Measurements from ENCODE around the gene DTX4. TPM values are rescaled to one million over a fixed set of nuclear protein-coding genes. Genes with fewer than 3 reads are reported as not detected.
"Not testable (repeated sequence)": the region's sequence is repeated elsewhere in the genome, so short reads cannot be mapped to it uniquely, and the experiment has no call there.

DTX4 gene
- total RNA-seq (2022) (85.6 and 96.7 TPM in 2 replicates), Bru-seq, nascent RNA (percentile 94 among the genes with signal in this experiment), BruChase-seq, experiment 1, labeled RNA remaining after a 2-hour chase (percentile 92 among the genes with signal in this experiment), BruChase-seq, experiment 2, labeled RNA remaining after a 6-hour chase (percentile 91 among the genes with signal in this experiment)
- long read RNA-seq, full-length matches to known transcripts = 44 of 121 reads
- long read RNA-seq, partial matches to known transcripts = 25 of 121 reads
- long read RNA-seq, other reads (novel, unspliced or antisense) = 52 of 121 reads

DNA sequence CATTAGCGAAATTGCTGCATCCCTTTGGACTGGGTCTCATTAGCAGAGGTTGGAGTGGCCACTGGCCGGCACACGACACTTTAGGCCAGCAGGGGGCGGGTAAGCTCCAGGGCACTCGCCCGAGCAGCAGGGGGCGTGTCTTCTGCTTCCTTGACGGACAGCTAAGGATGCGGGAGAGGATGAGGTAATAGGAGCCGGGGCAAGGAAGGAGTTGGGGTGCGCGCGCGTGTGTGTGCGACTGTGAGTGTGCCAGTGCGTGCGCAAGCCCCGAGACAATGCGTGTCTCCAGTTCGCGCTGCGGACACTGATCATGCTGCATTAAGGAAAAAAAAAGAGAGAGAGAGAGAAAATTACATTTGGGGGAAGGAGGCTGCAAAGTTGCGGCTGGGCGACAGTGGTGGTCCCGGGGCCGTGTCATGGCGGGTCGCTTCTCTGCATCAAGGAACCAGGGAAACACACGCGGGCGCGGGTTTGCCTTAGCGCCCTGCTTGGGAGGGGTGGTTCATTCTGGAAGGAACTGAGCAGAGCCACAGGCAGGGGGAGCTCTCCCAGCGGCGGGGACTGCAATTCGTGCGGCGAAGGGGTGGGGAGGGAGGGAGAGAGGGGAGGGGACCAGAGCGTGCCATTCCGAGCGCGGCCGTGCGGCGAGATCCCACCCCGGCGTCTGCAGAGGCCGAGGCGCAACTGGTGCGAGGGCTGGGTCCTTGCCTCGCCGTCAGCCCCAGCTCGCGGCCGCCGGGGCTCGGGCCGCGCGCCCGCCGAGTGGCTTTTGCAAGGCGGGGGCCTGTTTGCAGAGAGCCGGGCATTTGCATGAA, at the start of gene DTX4:
Gene DTX4, plus strand, starts transcription at position 625 of the 815 bp plus-strand sequence. CDS start 464 bp downstream, outside the sequence.
- ChIA-PET POLR2A (interaction anchor here (0.9 to 1.9 kb wide), 7 partner anchors 11 to 65 kb away, joined by 3 to 56 read pairs (median 7); no protein-coding TSS in a partner anchor), CTCF (interaction anchor here (0.5 to 6.1 kb wide), 21 partner anchors 10 to 775 kb away, joined by 3 to 304 read pairs (median 5); partner anchors contain the start of gene MPEG1)
- Histone ChIP-seq H3K9me3 (no peaks in the 10 kb centered on the region), H3K36me3 (ENCODE audit: control insufficient read depth, insufficient read depth, low read length) (no peaks in the 10 kb centered on the region; the same call in 1 of the 2 replicates), H3K4me3 (ENCODE audit: low read depth, low read length) (peak within 1 kb of the TSS; percentile 52), H3K27me3 (replicated peaks; ENCODE audit: control insufficient read depth, insufficient read depth, low read length) (no peaks in the 10 kb centered on the region), H3K4me1 (peaks cover 21% of the 10 kb centered on the region)
- TF ChIP-seq, protein P1, sequence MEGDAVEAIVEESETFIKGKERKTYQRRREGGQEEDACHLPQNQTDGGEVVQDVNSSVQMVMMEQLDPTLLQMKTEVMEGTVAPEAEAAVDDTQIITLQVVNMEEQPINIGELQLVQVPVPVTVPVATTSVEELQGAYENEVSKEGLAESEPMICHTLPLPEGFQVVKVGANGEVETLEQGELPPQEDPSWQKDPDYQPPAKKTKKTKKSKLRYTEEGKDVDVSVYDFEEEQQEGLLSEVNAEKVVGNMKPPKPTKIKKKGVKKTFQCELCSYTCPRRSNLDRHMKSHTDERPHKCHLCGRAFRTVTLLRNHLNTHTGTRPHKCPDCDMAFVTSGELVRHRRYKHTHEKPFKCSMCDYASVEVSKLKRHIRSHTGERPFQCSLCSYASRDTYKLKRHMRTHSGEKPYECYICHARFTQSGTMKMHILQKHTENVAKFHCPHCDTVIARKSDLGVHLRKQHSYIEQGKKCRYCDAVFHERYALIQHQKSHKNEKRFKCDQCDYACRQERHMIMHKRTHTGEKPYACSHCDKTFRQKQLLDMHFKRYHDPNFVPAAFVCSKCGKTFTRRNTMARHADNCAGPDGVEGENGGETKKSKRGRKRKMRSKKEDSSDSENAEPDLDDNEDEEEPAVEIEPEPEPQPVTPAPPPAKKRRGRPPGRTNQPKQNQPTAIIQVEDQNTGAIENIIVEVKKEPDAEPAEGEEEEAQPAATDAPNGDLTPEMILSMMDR (IDR thresholded peaks at IDR 0.05; ENCODE audit: insufficient read depth in 1 of 2, low read depth in 1 of 2, low read length in 1 of 2, severe bottlenecking in 1 of 2, unreplicated experiment in 1 of 2) = peak; percentile 88 to 97
- peaks cover 27% of the 10 kb centered on the region for H3K36me3 Mint-ChIP-seq (ENCODE audit: insufficient read depth, unreplicated experiment)
- BruUV-seq (replicated peaks) = no TSS peak
- intact Hi-C loops (cut with micrococcal nuclease; ENCODE audit: unreplicated experiment) = loop anchor here (1.0 to 10.0 kb wide), 7 partner anchors 30 to 583 kb away; partner anchors contain the start of gene STX3
- DNase-seq = peak; percentile 95
- H3K4me3 Mint-ChIP-seq (ENCODE audit: unreplicated experiment) = peak within 1 kb of the TSS; percentile 74
- peaks cover 12% of the 10 kb centered on the region for H3K4me1 Mint-ChIP-seq (ENCODE audit: low read depth, unreplicated experiment)
- peaks cover 2% of the 10 kb centered on the region for H3K9me3 Mint-ChIP-seq (ENCODE audit: unreplicated experiment)
- no peaks in the 10 kb centered on the region for H3K27me3 Mint-ChIP-seq (ENCODE audit: insufficient read depth, unreplicated experiment)
- peak within 1 kb of the TSS; percentile 73 for H3K27ac Mint-ChIP-seq (ENCODE audit: unreplicated experiment)

DNA sequence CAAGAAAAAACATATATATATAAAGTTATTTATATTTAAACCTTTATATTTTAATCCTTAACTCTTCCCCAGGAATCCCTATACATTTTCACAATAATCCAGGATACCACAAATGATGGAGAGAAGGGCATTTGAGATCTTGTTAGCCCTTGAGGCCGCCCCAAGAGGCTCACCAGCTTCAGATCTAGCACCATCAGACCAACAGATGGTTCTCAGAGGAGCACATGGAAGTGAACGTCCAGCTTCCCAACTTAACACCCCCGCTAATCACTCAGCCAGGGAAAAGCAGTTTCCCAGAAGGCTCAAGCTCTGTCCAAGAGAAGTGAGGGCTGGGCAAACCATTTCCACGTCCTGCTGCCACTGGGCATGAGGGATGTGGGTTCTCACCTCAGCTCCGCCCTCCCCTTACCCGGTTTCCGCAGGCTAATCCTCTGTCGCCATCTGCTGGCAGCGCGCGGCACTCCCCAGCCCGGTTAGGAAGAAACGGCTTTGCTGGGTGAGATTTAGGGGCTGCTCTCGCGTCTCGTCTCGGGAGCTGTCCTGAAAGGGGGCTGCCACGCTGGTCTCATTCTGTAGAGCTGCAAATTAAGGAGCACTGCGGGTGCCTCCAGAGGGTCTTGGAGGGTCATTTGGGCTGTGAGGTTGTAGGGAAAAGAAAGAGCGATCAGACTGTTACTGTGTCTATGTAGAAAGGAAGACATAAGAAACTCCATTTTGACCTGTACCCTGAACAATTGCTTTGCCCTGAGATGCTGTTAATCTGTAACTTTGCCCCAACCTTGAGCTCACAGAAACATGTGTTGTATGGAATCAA, 36.1 kb upstream of the DTX4 start:
- peak; percentile 53 to 77 for DNase-seq
- no peak overlapping the region for H3K27ac Mint-ChIP-seq (ENCODE audit: unreplicated experiment)
- Histone ChIP-seq H3K36me3 (ENCODE audit: control insufficient read depth, insufficient read depth, low read length) (0 out of 2 replicates have a peak, but pooled peaks cover 2% of the 10 kb centered on the region), H3K4me1 (no peaks in the 10 kb centered on the region), H3K9me3 (peaks cover 20% of the 10 kb centered on the region), H3K4me3 (ENCODE audit: low read depth, low read length) (no peak overlapping the region), H3K27me3 (replicated peaks; ENCODE audit: control insufficient read depth, insufficient read depth, low read length) (no peaks in the 10 kb centered on the region)
- intact Hi-C loops (cut with micrococcal nuclease; ENCODE audit: unreplicated experiment) = loop anchor here (1.0 kb wide), 1 partner anchor 39 kb away; no protein-coding TSS in a partner anchor
- H3K27me3 Mint-ChIP-seq (ENCODE audit: insufficient read depth, unreplicated experiment) = no peaks in the 10 kb centered on the region
- ChIA-PET CTCF (interaction anchor here (0.8 to 2.0 kb wide), 5 partner anchors 9 to 50 kb away, joined by 3 to 5 read pairs (median 3); no protein-coding TSS in a partner anchor), POLR2A (interaction anchor here (0.6 kb wide), 1 partner anchor 75 kb away, joined by 3 read pairs; no protein-coding TSS in a partner anchor)
- peaks cover 1% of the 10 kb centered on the region for H3K4me1 Mint-ChIP-seq (ENCODE audit: low read depth, unreplicated experiment)
- H3K4me3 Mint-ChIP-seq (ENCODE audit: unreplicated experiment) = no peak overlapping the region
- peaks cover 24% of the 10 kb centered on the region for H3K9me3 Mint-ChIP-seq (ENCODE audit: unreplicated experiment)
- H3K36me3 Mint-ChIP-seq (ENCODE audit: insufficient read depth, unreplicated experiment) = peaks cover 35% of the 10 kb centered on the region
- no TSS peak for BruUV-seq (replicated peaks)
- TF ChIP-seq, protein P1 (IDR thresholded peaks at IDR 0.05; ENCODE audit: insufficient read depth in 1 of 2, low read depth in 1 of 2, low read length in 1 of 2, severe bottlenecking in 1 of 2, unreplicated experiment in 1 of 2) = peak; percentile 79 to 88

DNA sequence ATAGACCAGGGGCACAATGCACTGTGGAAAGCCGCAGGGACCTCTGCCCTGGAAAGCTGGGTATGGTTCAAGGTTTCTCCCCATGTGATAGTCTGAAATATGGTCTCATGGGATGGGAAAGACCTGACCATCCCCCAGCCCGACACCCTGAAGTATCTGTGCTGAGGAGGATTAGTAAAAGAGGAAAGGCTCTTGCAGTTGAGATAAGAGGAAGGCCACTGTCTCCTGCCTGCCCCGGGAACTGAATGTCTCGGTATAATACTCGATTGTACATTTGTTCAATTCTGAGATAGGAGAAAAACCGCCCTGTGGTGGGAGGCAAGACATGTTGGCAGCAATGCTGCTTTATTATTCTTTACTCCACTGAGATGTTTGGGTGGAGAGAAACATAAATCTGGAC, 35.4 kb upstream of the DTX4 start:
- H3K36me3 ChIP-seq (ENCODE audit: control insufficient read depth, insufficient read depth, low read length); DNase-seq; H3K4me3 ChIP-seq (ENCODE audit: low read depth, low read length); BruUV-seq (replicated peaks); H3K4me3 Mint-ChIP-seq (ENCODE audit: unreplicated experiment); H3K27me3 Mint-ChIP-seq (ENCODE audit: insufficient read depth, unreplicated experiment); H3K27me3 ChIP-seq (replicated peaks; ENCODE audit: control insufficient read depth, insufficient read depth, low read length); H3K4me1 Mint-ChIP-seq (ENCODE audit: low read depth, unreplicated experiment); H3K27ac Mint-ChIP-seq (ENCODE audit: unreplicated experiment); H3K4me1 ChIP-seq: not testable (repeated sequence)
- POLR2A ChIA-PET = interaction anchor here (0.6 kb wide), 1 partner anchor 76 kb away, joined by 3 read pairs; no protein-coding TSS in a partner anchor
- CTCF ChIA-PET = interaction anchor here (1.0 to 2.0 kb wide), 2 partner anchors 18 to 30 kb away, joined by 3 to 4 read pairs; no protein-coding TSS in a partner anchor
- Mint-ChIP-seq H3K36me3 (ENCODE audit: insufficient read depth, unreplicated experiment) (peaks cover 28% of the 10 kb centered on the region), H3K9me3 (ENCODE audit: unreplicated experiment) (peaks cover 19% of the 10 kb centered on the region)
- intact Hi-C loops (cut with micrococcal nuclease; ENCODE audit: unreplicated experiment) = loop anchor here (1.0 kb wide), 1 partner anchor 39 kb away; no protein-coding TSS in a partner anchor
- H3K9me3 ChIP-seq = peaks cover 13% of the 10 kb centered on the region

Data from Caco-2 (cell line).